Activated CD4-positive, alpha-beta T cell treated with anti-CD3 and anti-CD28 coated beads, Interleukin-2, amount 50 U/mL, for 4 hours (primary cell): ENCODE results near the gene CMTM6.
"Not testable (repeated sequence)": the region's sequence is repeated elsewhere in the genome, so short reads cannot be mapped to it uniquely, and the experiment has no call there.

ENCODE experiments used
- DNase-seq, 2 experiments: peaks; one replicate each; pipeline ENCODE4 v3.0.0-alpha.2; 2020

The CMTM6 gene

DNA sequence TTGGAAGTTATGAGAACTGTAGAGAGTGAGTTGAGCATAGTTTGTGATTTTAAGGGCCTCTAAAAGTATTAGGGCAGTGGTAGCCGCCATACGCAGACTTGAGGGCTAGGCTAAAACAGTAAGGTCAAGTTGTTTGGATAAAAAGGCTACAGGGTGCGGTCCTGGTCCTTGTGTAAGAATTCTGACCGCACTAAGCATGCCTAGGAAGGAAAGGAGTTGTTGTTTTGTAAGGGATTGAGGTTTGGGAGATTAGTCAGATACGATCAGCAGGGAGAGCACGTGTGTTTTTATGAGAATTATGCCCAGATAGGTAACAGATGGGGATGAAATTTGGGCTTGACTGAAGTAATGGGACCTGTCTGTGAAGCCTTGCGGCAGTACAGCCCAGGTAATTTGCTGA lies 39.2 kb downstream of the CMTM6 start:
- DNase-seq, result not testable (repeated sequence)

DNA sequence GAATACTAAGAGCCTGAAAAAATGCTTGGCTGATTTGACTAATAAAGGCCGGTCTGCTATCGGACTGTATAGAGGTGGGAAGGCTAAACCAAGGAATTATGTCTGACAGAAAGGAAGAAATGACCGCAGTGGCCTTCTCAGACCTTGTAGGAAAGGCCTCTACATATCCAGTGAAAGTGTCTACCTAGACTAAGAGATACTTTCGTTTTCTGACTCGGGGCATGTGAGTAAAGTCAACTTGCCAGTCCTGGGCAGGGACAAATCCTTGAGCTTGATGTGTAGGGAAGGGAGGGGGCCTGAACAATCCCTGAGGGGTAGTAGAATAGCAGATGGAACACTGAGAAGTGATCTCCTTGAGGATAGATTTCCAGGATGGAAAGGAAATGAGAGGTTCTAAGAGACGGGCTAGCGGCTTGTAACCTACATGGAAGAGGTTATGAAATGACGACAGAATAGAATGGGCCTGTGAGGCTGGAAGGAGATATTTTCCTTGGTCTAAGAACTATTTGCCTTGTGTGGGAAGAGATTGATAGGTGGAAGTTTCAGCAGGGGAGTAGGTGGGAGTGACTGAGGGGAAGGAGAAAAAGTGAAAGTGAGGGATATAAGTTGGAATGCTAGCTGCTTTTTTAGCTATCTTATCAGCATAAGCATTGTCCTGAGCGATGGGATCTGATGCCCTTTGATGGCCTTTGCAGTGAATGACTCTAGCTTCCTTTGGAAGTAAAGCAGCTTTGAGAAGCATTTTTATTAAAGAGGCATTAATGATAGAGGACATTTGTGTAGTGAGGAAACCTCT lies 40.3 kb downstream of the CMTM6 start:
- DNase-seq, result not testable (repeated sequence)

DNA sequence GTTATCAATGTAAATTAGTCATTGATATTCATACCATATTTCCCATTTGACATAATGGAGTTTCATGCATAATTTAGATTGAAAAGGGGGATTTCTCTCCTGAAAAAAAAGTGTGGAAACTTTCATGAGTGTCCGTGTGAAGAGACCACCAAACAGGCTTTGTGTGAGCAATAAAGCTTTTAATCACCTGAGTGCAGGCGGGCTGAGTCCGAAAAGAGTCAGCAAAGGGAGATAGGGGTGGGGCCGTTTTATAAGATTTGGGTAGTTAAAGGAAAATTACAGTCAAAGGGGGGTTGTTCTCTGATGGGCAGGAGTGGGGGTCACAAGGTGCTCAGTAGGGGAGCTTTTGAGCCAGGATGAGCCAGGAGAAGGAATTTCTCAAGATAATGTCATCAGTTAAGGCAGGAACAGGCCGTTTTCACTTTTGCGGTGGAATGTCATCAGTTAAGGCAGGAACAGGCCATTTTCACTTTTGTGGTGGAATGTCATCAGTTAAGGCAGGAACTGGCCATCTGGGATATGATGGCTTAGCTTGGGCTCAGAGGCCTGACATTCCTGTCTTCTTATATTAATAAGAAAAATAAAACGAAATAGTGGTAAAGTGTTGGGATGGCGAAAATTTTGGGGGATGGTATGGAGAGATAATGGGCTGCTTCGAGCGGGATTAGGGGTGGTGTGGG lies 41.7 kb downstream of the CMTM6 start:
- DNase-seq, result not testable (repeated sequence)

- DNase-seq, result peak; percentile 41
These were observed 42.5 kb downstream of the CMTM6 start for GRCh38 chr3:32460031-32460749.

GRCh38 chr3:32459450-32459849 lies 43.2 kb downstream of the CMTM6 start:
- no peak for DNase-seq

DNA sequence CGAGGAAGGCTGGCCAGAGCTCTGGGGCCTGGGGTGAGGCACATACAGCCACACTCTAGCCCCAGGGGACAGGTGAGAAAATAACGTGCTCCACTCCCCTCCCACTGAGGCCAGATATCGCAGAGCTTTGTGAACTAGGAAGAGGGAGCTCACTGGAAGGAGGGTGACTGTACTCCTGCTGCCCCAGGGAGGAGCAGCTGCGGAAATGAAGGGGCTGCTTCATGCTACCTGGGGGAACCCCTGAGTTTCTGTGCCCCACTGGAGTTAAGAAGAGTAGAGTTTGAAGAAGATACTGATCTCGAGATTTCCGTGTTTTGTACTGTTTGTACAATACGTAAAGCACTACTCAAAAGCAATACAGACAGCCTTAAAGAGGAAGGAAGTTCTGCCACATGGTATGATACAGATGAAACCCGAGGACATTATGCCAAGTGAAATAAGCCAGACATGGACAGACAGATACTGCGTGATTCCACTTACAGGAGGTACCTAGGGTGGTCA lies 44.6 kb downstream of the CMTM6 start:
- DNase-seq, result peak; percentile 45 to 46

GRCh38 chr3:32456429-32457130 lies 46.1 kb downstream of the CMTM6 start:
- no peak for DNase-seq

DNA sequence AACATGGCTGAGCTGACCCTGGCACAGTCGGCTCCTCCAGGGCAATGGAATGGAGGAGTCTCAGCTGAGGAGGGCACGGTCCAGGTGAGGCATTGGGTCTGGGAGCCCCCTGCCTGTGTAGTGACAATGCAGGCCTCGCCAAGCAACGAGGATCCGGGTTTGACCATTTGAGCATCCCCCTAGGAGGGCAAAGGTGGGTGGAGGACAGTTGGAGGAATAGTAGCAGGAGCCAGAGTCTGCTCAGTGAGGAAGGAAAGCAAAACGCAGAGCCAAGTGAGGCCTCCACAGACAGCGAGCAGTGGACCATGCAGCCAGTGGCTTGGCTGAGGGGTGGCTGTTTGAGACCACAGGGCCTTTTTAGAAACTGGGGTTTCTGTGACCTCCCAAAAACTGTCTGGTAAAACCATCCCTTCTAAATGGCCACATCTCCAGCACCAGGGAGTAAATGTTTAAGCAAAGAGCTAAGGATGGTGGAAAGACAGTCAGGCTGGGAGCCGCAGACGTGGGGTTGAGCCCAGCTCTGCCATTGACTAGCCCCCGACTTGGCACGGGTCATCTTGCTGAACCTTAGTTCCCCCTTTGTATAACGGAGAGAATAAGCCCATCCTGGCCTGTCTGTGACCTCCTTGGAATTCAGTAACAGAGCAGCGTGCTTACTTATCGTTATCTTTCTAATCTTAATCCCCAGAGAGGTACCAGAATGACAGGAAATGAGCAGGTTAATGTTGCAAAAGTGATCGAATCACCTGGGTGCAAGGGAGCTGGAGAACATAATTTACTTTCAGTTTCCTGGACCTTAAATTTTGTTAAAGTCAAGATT lies 46.8 kb downstream of the CMTM6 start:
- DNase-seq, result no peak

DNA sequence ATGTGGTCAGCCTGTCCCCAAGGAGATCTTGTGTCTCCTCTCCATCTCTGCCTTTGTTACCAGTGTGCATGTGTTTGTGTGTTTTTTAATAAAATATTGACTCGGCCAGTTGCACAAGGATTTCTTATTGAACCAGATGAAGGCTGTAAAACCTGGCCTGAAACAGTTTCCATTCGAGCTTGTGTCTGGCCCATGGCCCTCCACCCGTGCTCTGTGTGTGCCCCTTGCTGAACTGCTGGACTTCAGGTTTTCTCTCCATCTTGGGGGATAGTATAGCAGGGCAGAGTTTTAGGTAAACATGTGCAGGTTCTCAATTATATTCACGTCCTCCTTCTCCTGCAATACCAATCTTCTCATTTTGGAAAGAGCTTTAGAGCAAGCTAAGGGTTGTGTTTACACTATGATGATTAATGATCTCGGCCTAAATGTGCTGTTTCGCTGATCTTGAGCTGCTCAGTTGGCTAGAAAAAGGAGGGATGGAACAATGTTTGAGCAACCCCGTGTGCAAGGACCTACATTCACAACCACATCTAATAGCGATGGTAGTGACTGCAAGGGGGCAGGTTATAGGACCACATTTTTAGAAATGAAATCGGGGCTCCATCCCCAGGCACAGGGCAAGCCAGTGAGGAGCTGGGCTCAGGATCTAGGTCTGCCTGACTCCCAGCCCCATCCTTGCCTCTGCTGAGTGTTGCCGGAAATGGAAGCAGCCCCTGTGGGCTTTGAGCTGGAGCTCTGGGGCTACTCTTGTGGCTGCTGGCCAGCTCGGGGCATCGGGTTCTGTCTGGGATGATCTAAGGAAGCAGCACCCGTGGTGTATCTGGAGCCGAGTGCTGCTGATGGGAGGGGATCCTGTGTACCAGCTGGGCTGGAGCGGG lies 47.7 kb downstream of the CMTM6 start:
- DNase-seq, result no peak

DNA sequence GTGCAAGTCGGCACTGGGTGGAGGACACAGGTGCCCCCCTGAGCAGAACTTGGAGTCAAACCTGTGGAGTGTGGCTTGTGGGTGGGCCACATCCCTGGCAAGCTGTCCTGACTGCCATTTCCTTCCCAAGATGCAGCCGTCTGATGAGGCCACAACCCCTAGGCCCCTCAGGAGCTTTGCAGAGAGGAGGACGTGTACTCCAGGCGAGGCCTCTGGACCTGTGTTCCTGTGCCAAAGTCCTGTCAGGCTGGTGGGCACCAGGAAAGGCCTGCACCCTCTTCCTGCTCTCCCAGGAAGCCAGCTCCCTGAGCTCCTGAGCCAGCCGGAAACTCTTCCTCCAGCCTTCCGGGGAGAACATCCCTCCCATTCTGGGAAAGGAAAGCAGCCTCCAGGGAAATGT lies 48.5 kb downstream of the CMTM6 start:
- no peak for DNase-seq

DNA sequence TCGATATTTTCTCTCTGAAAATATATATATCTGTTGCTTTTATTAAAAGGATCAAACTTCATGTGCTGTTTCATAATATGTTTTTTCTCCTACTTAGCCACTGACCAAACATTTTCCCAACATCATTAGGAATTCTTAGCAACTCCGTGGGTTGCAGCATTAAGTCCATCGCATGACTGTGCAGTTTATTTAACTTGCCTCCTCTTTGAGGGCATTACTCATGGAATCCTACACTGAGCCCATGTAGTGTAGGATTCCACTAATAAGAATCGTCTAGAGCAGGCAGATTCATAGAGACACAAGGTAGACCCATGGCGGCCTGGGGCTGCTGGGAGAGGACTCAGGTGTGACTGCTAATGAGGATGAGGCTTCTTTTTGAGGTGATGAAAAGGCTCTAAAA lies 49.3 kb downstream of the CMTM6 start:
- DNase-seq, result no peak

DNA sequence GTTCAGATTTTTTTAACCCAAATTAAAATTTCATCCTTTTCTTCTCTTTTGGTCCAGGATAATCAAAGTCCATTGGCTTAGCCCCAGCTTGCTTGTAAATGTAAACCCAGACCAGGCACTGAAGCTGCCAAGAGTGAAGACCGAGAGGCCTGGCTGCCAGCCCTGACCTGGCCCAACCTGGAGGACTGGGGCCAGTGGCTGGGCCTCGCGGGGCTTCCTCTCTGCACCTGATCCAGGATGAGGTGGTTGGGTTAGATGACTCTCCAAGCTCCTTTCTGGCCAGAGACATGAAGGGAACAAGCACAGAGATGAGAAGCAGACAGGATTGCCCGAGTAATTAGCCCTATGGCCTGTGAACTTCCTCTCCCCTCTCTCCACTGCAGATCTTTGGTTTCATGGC lies 50.6 kb downstream of the CMTM6 start:
- no peak for DNase-seq

DNA sequence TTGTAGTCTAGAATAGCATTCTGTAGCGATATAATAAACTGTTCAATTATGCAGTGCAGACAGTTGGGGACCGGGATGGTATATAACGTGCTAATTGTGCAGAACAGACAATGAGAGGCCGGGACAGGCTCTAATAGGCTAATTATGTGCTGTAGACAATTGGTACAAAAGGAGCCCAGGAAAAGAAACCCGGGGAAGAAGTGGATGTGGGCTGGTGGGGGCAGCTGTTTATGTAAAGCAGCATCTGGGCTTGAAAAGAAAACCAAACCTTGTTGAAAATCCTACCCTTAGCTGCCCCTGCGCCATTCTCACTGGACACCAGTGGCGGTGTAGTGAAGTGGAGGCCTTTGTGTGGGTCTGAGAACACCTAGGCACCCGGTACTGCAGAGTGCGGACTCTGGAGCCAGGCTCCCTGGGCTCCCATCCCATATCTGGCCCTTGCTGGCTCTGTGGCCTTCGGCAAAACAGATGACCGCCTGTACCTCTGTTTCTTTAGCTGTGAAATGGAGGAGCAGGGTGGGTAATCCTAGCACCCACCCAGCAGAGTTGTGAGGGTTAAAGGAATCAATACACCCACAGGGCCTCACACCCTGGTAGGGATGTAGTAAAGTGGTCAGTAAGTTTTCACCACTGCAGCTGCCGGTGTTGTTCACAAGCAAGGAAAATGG lies 51.5 kb downstream of the CMTM6 start:
- DNase-seq, result no peak

GRCh38 chr3:32450426-32450825 lies 52.2 kb downstream of the CMTM6 start:
- DNase-seq, result no peak

- DNase-seq, result no peak
These were observed 53.0 kb downstream of the CMTM6 start for GRCh38 chr3:32449691-32450090.

- DNase-seq, result no peak
These were observed 53.8 kb downstream of the CMTM6 start for GRCh38 chr3:32448686-32449474.

- no peak for DNase-seq
These were observed 54.7 kb downstream of the CMTM6 start for GRCh38 chr3:32447865-32448400.

GRCh38 chr3:32443478-32443877 lies 59.2 kb downstream of the CMTM6 start:
- no peak for DNase-seq

GRCh38 chr3:32442766-32443165 lies 59.9 kb downstream of the CMTM6 start:
- no peak for DNase-seq
